Ovary (tissue), 9 donors: Measurements from ENCODE around the gene FYN. TPM values are rescaled to one million over a fixed set of nuclear protein-coding genes. Genes with fewer than 3 reads are reported as not detected.
A peak's percentile ranks its signal among the peaks of the same experiment; 100 is the strongest.

Source experiments
- DNase-seq, 5 donors: peaks; one replicate each; pipeline ENCODE4 v3.0.0-alpha.2; 2019 to 2020
- H3K27ac ChIP-seq, 2 donors: fragments of 200-600 bp; one replicate each; pipeline versions ENCODE4 v1.5.1 to v1.8.0; 2019 to 2022
- H3K27me3 ChIP-seq: fragments of 200-600 bp; one replicate; pipeline ENCODE4 v1.8.0; 2022
- H3K36me3 ChIP-seq: fragments of 200-600 bp; sonication (generic); one replicate; pipeline ENCODE4 v1.5.1; 2019
- H3K4me1 ChIP-seq: one replicate; pipeline ENCODE4 v1.8.1; 2013; ENCODE audit warnings: mild to moderate bottlenecking, moderate library complexity; ENCODE audit not compliant: insufficient read depth
- H3K4me3 ChIP-seq: fragments of 200-600 bp; sonication (generic); one replicate; pipeline ENCODE4 v1.5.1; 2017
- H3K9me3 ChIP-seq, 2 donors: fragments of 200-600 bp in 1 of 2; sonication (generic) in 1 of 2; one replicate each; pipeline versions ENCODE4 v1.5.1 to v1.8.1; 2013 to 2019; ENCODE audit warnings: mild to moderate bottlenecking in 1 of 2, moderate library complexity in 1 of 2
- EP300 ChIP-seq: sonication (generic); formaldehyde crosslinking; IDR thresholded peaks from one replicate; pipeline ENCODE4 v1.6.1; 2017; ENCODE audit warnings: antibody characterized with exemption
- POLR2A ChIP-seq: fragments of 450-650 bp; IDR thresholded peaks from one replicate; pipeline ENCODE4 v1.6.1; 2017; ENCODE audit warnings: antibody characterized with exemption, mild to moderate bottlenecking, moderate library complexity
- WGBS, 3 donors: extraction: QIAGEN DNeasy Blood & Tissue Kit in 1 of 3; methylation state at CpG; one replicate each; pipeline versions ENCODE4 v1.1.5 to v1.1.7; 2013 to 2017; 5-methylcytosine and 5-hydroxymethylcytosine counted together
- intact Hi-C, 4 donors: fragments of 100-400 bp; cut with DNase I; formaldehyde crosslinking; loops; one replicate each; pipeline versions ENCODE4 v1.11.0 to v1.15.1; 2022 to 2023
- polyA plus RNA-seq, 2 donors: library from polyadenylated mRNA; stranded (reverse); fragments of 200-250 nt in 1 of 2; fragments of 350-450 nt in 1 of 2; fragmentation: Illumina TruSeq in 1 of 2; extraction: RNeasy Lipid Tissue Mini Kit (QIAGEN cat#74804) in 1 of 2; gene quantifications; one replicate each; pipeline ENCODE4 v1.2.3, GENCODE V29; 2013 to 2014
- total RNA-seq, 7 donors: library from RNA; depleted of rRNA in 2 of 7; stranded (reverse); fragments of >200 nt in 2 of 7; fragmentation: NEBNext Ultra II Directional in 3 of 7; extraction: Animal tissue kit (Norgen Biotek cat#: 25700) in 3 of 7; gene quantifications; one replicate each; pipeline versions ENCODE4 v1.1.0 to v1.2.4, GENCODE V29; 2016 to 2023
- TF ChIP-seq, protein P1 (sequence below), 3 donors: fragments of 450-650 bp in 2 of 3; fragments of 200-600 bp in 1 of 3; IDR thresholded peaks; one replicate each; pipeline versions ENCODE4 v1.5.1 to v1.8.0; 2016 to 2022; ENCODE audit warnings: antibody characterized with exemption in 3 of 3, mild to moderate bottlenecking in 1 of 3
- donor health status: DM: no; HTN: no; CAD: no; lungs with moderate emphysema.
- donor health status: DM: no; HTN: no; CAD: no.
- donor health status: Bipolar disorder and iron deficiency.
- donor health status: DM: yes; HTN: yes; CAD: no.
- donor health status: DM: no; HTN: no; CAD: no.
- donor health status: DM: yes; HTN: yes; CAD: no.

The FYN gene
- total and polyA plus RNA-seq, 9 donors = 37.2 to 116 (median 72.7) TPM

GRCh38 chr6:111713811-111714210 is 159.4 kb downstream of the FYN start:
- DNase-seq = no peak
- WGBS, 3 donors = 74 to 82% (median 79%) methylated on average over 4 of the region's 4 CpGs
- no peaks in the 10 kb centered on the region for H3K27me3 ChIP-seq
- TF ChIP-seq EP300 (no peak), POLR2A (no peak)
- TF ChIP-seq, protein P1, sequence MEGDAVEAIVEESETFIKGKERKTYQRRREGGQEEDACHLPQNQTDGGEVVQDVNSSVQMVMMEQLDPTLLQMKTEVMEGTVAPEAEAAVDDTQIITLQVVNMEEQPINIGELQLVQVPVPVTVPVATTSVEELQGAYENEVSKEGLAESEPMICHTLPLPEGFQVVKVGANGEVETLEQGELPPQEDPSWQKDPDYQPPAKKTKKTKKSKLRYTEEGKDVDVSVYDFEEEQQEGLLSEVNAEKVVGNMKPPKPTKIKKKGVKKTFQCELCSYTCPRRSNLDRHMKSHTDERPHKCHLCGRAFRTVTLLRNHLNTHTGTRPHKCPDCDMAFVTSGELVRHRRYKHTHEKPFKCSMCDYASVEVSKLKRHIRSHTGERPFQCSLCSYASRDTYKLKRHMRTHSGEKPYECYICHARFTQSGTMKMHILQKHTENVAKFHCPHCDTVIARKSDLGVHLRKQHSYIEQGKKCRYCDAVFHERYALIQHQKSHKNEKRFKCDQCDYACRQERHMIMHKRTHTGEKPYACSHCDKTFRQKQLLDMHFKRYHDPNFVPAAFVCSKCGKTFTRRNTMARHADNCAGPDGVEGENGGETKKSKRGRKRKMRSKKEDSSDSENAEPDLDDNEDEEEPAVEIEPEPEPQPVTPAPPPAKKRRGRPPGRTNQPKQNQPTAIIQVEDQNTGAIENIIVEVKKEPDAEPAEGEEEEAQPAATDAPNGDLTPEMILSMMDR (IDR thresholded peaks at IDR 0.05) = no peak
- H3K4me1 ChIP-seq = peaks cover 10% of the 10 kb centered on the region
- H3K27ac ChIP-seq = no peak overlapping the region
- H3K9me3 ChIP-seq = no peaks in the 10 kb centered on the region
- no peak overlapping the region for H3K4me3 ChIP-seq
- no peaks in the 10 kb centered on the region for H3K36me3 ChIP-seq
- intact Hi-C loops = loop anchor here in 3 of 4 donors (5.0 kb wide), 2 partner anchors 283 to 328 kb away; no protein-coding TSS in a partner anchor

GRCh38 chr6:111713236-111713635 is 160.0 kb downstream of the FYN start:
- H3K9me3 ChIP-seq = no peaks in the 10 kb centered on the region
- DNase-seq = no peak
- no peak overlapping the region for H3K4me3 ChIP-seq
- no peak overlapping the region for H3K27ac ChIP-seq
- H3K27me3 ChIP-seq = no peaks in the 10 kb centered on the region
- TF ChIP-seq POLR2A (no peak), EP300 (no peak)
- TF ChIP-seq, protein P1 (IDR thresholded peaks at IDR 0.05) = no peak
- peaks cover 10% of the 10 kb centered on the region for H3K4me1 ChIP-seq
- intact Hi-C loops = loop anchor here in 3 of 4 donors (5.0 kb wide), 2 partner anchors 284 to 329 kb away; no protein-coding TSS in a partner anchor
- H3K36me3 ChIP-seq = no peaks in the 10 kb centered on the region
- WGBS, 3 donors = 91 to 97% (median 94%) methylated on average over 2 of the region's 2 CpGs

- H3K4me3 ChIP-seq = no peak overlapping the region
- H3K27ac ChIP-seq = peak overlapping the region; percentile 48 to 60
- 30 to 46% (median 31%) methylated on average over 13 of the region's 13 CpGs for WGBS, 3 donors
- no peaks in the 10 kb centered on the region for H3K27me3 ChIP-seq
- intact Hi-C loops = loop anchor here (2.0 to 5.0 kb wide), 3 partner anchors 285 to 330 kb away; no protein-coding TSS in a partner anchor
- no peaks in the 10 kb centered on the region for H3K9me3 ChIP-seq
- TF ChIP-seq POLR2A (no peak), EP300 (no peak)
- TF ChIP-seq, protein P1 (IDR thresholded peaks at IDR 0.05) = no peak
- H3K36me3 ChIP-seq = no peaks in the 10 kb centered on the region
- peak in 3 of 5 donors; percentile 45 to 58 (median 51) for DNase-seq
- peaks cover 10% of the 10 kb centered on the region for H3K4me1 ChIP-seq
These were observed 161.1 kb downstream of the FYN start for GRCh38 chr6:111711984-111712752.

DNA sequence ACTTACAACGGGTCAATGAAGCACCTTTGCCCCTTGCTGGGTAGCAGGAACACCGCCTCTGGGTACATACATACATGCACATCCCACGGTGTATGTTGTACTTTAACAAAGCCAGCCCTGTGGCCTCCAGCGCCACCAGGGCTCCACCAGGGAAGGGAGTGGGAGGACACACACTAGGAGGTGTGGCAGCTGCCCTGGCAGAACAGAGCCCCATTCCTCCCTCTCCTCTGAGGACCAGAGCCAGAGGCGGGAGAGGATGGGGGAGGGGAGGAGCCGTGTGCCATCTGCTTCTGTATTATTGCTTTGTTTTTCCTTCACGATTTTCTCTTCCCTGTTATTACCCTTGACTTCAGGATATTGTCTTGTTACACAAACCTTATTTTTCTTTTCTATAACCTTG is 161.8 kb downstream of the FYN start:
- Histone ChIP-seq H3K27me3 (no peaks in the 10 kb centered on the region), H3K4me3 (no peak overlapping the region), H3K36me3 (no peaks in the 10 kb centered on the region), H3K27ac (peak overlapping the region; percentile 48 to 60), H3K4me1 (peaks cover 10% of the 10 kb centered on the region), H3K9me3 (no peaks in the 10 kb centered on the region)
- 11 to 37% (median 22%) methylated on average over 7 of the region's 7 CpGs for WGBS, 3 donors
- TF ChIP-seq POLR2A (no peak), EP300 (no peak)
- TF ChIP-seq, protein P1 (IDR thresholded peaks at IDR 0.05) = no peak
- intact Hi-C loops = loop anchor here (2.0 to 5.0 kb wide), 3 partner anchors 285 to 331 kb away; no protein-coding TSS in a partner anchor
- DNase-seq = peak; percentile 49 to 78 (median 65)
